ENCODE measurements around the gene NEU3.

NEU3 gene, protein sequence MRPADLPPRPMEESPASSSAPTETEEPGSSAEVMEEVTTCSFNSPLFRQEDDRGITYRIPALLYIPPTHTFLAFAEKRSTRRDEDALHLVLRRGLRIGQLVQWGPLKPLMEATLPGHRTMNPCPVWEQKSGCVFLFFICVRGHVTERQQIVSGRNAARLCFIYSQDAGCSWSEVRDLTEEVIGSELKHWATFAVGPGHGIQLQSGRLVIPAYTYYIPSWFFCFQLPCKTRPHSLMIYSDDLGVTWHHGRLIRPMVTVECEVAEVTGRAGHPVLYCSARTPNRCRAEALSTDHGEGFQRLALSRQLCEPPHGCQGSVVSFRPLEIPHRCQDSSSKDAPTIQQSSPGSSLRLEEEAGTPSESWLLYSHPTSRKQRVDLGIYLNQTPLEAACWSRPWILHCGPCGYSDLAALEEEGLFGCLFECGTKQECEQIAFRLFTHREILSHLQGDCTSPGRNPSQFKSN

DNA sequence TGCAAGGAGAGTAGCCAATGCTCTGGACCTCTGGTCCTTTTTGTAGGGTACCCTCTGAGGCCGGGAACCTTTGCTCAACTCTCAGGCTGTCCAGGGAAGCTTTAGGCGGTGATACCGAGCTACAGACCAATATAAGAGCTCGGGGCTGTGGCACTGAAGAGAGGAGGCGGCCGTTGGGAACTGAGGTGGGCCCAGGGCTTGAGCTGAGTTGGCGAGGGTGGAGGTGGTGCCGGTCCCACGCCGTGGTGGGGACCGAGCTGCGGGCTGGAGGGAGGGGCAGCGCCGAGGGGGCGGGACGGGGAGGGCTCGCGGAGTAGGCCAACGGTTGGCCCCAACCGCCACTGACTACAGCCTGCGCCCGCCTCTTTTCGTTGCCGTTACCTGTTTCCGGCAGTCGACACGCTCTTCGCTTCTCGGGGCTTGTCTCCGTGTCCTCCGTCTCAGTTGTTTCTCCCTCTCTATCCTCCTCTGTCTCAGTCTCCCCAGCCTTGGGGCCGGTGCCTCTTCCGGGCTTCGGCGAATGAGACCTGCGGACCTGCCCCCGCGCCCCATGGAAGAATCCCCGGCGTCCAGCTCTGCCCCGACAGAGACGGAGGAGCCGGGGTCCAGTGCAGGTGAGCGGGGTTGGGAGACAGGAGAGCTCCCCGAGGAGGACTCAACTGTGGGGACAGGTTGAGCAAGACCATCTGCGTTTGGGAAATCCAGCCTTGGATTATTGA is at the start of gene NEU3:
Gene NEU3, plus strand, starts transcription at position 393 of the 719 bp plus-strand sequence. Its CDS starts 128 bp downstream, at position 521.
- ATAC-seq, result peak; percentile 95
- TF ChIP-seq GLIS3 (CRISPR knock-in tag; IDR thresholded peaks at IDR 0.05) (no peak), ZC3H10 (CRISPR knock-in tag; IDR thresholded peaks at IDR 0.05) (no peak), ZNF8 (CRISPR knock-in tag; IDR thresholded peaks at IDR 0.05) (no peak), PPARA (CRISPR knock-in tag; IDR thresholded peaks at IDR 0.05; ENCODE audit: borderline replicate concordance) (no peak), SNAI2 (CRISPR knock-in tag; IDR thresholded peaks at IDR 0.05) (no peak), ZFP30 (CRISPR knock-in tag; IDR thresholded peaks at IDR 0.05) (no peak), ZNF70 (CRISPR knock-in tag; IDR thresholded peaks at IDR 0.05) (no peak), ZFP3 (CRISPR knock-in tag; IDR thresholded peaks at IDR 0.05) (no peak), BACH2 (CRISPR knock-in tag; IDR thresholded peaks at IDR 0.05; ENCODE audit: borderline replicate concordance) (no peak), TCF4 (CRISPR knock-in tag; IDR thresholded peaks at IDR 0.05; ENCODE audit: borderline replicate concordance) (no peak), ZNF565 (CRISPR knock-in tag; conservative IDR thresholded peaks at IDR 0.05; ENCODE audit: low read depth) (no peak)
- TF ChIP-seq, protein P1, sequence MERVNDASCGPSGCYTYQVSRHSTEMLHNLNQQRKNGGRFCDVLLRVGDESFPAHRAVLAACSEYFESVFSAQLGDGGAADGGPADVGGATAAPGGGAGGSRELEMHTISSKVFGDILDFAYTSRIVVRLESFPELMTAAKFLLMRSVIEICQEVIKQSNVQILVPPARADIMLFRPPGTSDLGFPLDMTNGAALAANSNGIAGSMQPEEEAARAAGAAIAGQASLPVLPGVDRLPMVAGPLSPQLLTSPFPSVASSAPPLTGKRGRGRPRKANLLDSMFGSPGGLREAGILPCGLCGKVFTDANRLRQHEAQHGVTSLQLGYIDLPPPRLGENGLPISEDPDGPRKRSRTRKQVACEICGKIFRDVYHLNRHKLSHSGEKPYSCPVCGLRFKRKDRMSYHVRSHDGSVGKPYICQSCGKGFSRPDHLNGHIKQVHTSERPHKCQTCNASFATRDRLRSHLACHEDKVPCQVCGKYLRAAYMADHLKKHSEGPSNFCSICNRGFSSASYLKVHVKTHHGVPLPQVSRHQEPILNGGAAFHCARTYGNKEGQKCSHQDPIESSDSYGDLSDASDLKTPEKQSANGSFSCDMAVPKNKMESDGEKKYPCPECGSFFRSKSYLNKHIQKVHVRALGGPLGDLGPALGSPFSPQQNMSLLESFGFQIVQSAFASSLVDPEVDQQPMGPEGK (CRISPR knock-in tag; IDR thresholded peaks at IDR 0.05; ENCODE audit: borderline replicate concordance), result no peak
- TF ChIP-seq, protein P2, sequence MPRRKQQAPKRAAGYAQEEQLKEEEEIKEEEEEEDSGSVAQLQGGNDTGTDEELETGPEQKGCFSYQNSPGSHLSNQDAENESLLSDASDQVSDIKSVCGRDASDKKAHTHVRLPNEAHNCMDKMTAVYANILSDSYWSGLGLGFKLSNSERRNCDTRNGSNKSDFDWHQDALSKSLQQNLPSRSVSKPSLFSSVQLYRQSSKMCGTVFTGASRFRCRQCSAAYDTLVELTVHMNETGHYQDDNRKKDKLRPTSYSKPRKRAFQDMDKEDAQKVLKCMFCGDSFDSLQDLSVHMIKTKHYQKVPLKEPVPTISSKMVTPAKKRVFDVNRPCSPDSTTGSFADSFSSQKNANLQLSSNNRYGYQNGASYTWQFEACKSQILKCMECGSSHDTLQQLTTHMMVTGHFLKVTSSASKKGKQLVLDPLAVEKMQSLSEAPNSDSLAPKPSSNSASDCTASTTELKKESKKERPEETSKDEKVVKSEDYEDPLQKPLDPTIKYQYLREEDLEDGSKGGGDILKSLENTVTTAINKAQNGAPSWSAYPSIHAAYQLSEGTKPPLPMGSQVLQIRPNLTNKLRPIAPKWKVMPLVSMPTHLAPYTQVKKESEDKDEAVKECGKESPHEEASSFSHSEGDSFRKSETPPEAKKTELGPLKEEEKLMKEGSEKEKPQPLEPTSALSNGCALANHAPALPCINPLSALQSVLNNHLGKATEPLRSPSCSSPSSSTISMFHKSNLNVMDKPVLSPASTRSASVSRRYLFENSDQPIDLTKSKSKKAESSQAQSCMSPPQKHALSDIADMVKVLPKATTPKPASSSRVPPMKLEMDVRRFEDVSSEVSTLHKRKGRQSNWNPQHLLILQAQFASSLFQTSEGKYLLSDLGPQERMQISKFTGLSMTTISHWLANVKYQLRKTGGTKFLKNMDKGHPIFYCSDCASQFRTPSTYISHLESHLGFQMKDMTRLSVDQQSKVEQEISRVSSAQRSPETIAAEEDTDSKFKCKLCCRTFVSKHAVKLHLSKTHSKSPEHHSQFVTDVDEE (CRISPR knock-in tag; IDR thresholded peaks at IDR 0.05), result no peak

DNA sequence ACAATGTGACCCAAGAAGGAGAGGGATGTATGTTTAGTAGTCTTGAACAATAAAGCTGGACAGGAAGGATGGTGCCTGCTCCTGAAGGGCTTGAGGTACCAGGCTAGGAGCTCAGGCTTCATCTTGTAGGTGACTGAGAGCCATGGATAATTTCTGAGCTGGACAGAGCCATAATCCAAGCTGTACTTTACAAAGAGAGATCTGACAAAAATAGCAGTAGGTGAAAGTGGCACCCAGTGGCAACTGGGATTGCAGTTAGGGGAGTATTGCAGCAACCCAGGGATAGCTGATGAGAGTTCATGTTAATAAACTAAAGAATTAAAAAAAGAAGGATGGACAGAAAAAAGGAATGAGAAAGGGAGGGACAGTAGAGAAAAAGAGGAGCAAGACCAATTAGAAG is 47.2 kb upstream of the NEU3 start:
- no peak for TF ChIP-seq TOX (CRISPR knock-in tag; IDR thresholded peaks at IDR 0.05; ENCODE audit: borderline replicate concordance)
- TF ChIP-seq ZFP3 (CRISPR knock-in tag; IDR thresholded peaks at IDR 0.05), result no peak
- TF ChIP-seq, protein P1 (CRISPR knock-in tag; IDR thresholded peaks at IDR 0.05; ENCODE audit: borderline replicate concordance), result no peak
- no peak for TF ChIP-seq ZNF8 (CRISPR knock-in tag; IDR thresholded peaks at IDR 0.05)
- no peak for TF ChIP-seq ZC3H10 (CRISPR knock-in tag; IDR thresholded peaks at IDR 0.05)
- TF ChIP-seq OSR1 (CRISPR knock-in tag; IDR thresholded peaks at IDR 0.05), result no peak
- TF ChIP-seq ESRRG (CRISPR knock-in tag; IDR thresholded peaks at IDR 0.05), result no peak
- no peak for TF ChIP-seq PPARA (CRISPR knock-in tag; IDR thresholded peaks at IDR 0.05; ENCODE audit: borderline replicate concordance)
- TF ChIP-seq, protein P3, sequence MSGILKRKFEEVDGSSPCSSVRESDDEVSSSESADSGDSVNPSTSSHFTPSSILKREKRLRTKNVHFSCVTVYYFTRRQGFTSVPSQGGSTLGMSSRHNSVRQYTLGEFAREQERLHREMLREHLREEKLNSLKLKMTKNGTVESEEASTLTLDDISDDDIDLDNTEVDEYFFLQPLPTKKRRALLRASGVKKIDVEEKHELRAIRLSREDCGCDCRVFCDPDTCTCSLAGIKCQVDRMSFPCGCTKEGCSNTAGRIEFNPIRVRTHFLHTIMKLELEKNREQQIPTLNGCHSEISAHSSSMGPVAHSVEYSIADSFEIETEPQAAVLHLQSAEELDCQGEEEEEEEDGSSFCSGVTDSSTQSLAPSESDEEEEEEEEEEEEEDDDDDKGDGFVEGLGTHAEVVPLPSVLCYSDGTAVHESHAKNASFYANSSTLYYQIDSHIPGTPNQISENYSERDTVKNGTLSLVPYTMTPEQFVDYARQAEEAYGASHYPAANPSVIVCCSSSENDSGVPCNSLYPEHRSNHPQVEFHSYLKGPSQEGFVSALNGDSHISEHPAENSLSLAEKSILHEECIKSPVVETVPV (CRISPR knock-in tag; IDR thresholded peaks at IDR 0.05), result no peak
- TF ChIP-seq ARNTL (CRISPR knock-in tag; IDR thresholded peaks at IDR 0.05; ENCODE audit: borderline replicate concordance, low read depth), result no peak
- TF ChIP-seq ZNF565 (CRISPR knock-in tag; conservative IDR thresholded peaks at IDR 0.05; ENCODE audit: low read depth), result no peak
- no peak for TF ChIP-seq ZNF70 (CRISPR knock-in tag; IDR thresholded peaks at IDR 0.05)
- ATAC-seq, result no peak

DNA sequence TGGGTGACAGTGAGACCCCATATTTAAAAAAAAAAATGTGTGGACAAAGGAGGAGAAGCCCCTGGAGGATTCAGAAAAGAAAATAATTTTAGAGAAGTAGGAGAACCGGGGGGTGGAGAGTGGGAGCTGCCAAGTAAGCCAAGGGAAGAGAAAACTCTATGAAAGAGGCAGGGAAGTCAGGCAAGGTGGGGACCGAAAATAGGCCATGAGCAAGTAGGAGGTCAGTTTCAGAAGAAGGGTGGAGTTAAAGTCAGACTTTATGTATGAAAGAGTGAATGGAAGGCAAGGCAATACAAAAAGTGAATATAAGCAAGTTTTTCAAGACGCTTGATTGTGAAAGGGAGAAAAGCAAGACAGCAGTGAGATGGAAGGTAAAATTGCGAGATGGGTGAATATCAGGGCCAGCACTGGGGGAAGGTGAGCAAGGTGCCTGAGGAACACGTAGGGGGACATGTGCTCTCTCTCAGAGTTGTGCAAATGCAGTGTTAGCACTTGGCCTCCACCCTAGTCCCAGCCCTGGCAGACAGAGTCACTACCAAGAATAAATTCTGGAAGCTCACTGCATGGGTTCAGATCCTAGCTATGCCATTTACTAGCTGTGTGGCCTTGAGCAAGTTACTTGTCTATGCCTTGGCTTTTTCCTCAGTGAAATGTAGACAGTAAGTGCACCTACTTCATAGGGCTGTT is 46.5 kb upstream of the NEU3 start:
- no peak for ATAC-seq
- no peak for TF ChIP-seq ZFP3 (CRISPR knock-in tag; IDR thresholded peaks at IDR 0.05)
- TF ChIP-seq ESRRG (CRISPR knock-in tag; IDR thresholded peaks at IDR 0.05), result no peak
- no peak for TF ChIP-seq TCF4 (CRISPR knock-in tag; IDR thresholded peaks at IDR 0.05; ENCODE audit: borderline replicate concordance)
- TF ChIP-seq RARB (CRISPR knock-in tag; IDR thresholded peaks at IDR 0.05), result no peak
- TF ChIP-seq, protein P1 (CRISPR knock-in tag; IDR thresholded peaks at IDR 0.05; ENCODE audit: borderline replicate concordance), result no peak
- no peak for TF ChIP-seq OSR1 (CRISPR knock-in tag; IDR thresholded peaks at IDR 0.05)
- no peak for TF ChIP-seq CSDC2 (CRISPR knock-in tag; IDR thresholded peaks at IDR 0.05)
- no peak for TF ChIP-seq ARNTL (CRISPR knock-in tag; IDR thresholded peaks at IDR 0.05; ENCODE audit: borderline replicate concordance, low read depth)
- TF ChIP-seq, protein P2 (CRISPR knock-in tag; IDR thresholded peaks at IDR 0.05), result no peak

All from SK-N-SH treated with all-trans-retinoic acid at 6 μM for 48 hours (cell line).